PFSK-1 (cell line): Measurements from ENCODE around the gene AAK1.

Experiments
- POLR2AphosphoS5 ChIP-seq: IDR thresholded peaks from 2 replicates; pipeline ENCODE4 v1.6.1; 2012; ENCODE audit warnings: low read depth, mild to moderate bottlenecking, control low read depth, low read length, moderate library complexity
- SIN3A ChIP-seq: IDR thresholded peaks from 2 replicates; pipeline ENCODE4 v1.6.1; 2012; ENCODE audit warnings: mild to moderate bottlenecking, low read length, moderate library complexity, borderline replicate concordance; ENCODE audit not compliant: insufficient read depth
- TAF1 ChIP-seq: IDR thresholded peaks from 2 replicates; pipeline ENCODE4 v1.6.1; 2012; ENCODE audit warnings: low read length, control low read depth, borderline replicate concordance; ENCODE audit not compliant: insufficient read depth

GRCh38 chr2:69495861-69496260 lies 147.7 kb downstream of the AAK1 start:
- no peak for TF ChIP-seq TAF1
- TF ChIP-seq POLR2AphosphoS5: no peak
- no peak for TF ChIP-seq SIN3A
